Endothelial cell (in vitro differentiated cells): ENCODE results near the gene ST8SIA4. TPM values are rescaled to one million over a fixed set of nuclear protein-coding genes. Genes with fewer than 3 reads are reported as not detected.
A peak's percentile ranks its signal among the peaks of the same experiment; 100 is the strongest.

ENCODE experiments used
- DNase-seq: peaks from one replicate; pipeline ENCODE4 v3.0.0; 2021; ENCODE audit warnings: low spot score
- H3K27ac Mint-ChIP-seq: one replicate; pipeline ENCODE4 v1.8.0; 2021; ENCODE audit warnings: mixed read lengths, inconsistent platforms; ENCODE audit not compliant: unreplicated experiment
- H3K27me3 Mint-ChIP-seq: one replicate; pipeline ENCODE4 v1.8.0; 2021; ENCODE audit warnings: mild to moderate bottlenecking, moderate library complexity, mixed read lengths, inconsistent platforms; ENCODE audit not compliant: unreplicated experiment
- H3K36me3 Mint-ChIP-seq: one replicate; pipeline ENCODE4 v1.8.0; 2021; ENCODE audit warnings: mild to moderate bottlenecking, low read depth, mixed read lengths, inconsistent platforms; ENCODE audit not compliant: unreplicated experiment
- H3K4me1 Mint-ChIP-seq: one replicate; pipeline ENCODE4 v1.8.0; 2021; ENCODE audit warnings: mild to moderate bottlenecking, mixed read lengths, inconsistent platforms; ENCODE audit not compliant: unreplicated experiment
- H3K4me3 Mint-ChIP-seq: one replicate; pipeline ENCODE4 v1.8.0; 2021; ENCODE audit warnings: mild to moderate bottlenecking, mixed read lengths, inconsistent platforms; ENCODE audit not compliant: unreplicated experiment
- H3K9me3 Mint-ChIP-seq: one replicate; pipeline ENCODE4 v1.8.0; 2021; ENCODE audit warnings: mixed read lengths, inconsistent platforms; ENCODE audit not compliant: unreplicated experiment
- total RNA-seq: library from RNA; stranded (reverse); fragmentation: NEBNext Ultra II Directional; extraction: Animal tissue kit (Norgen Biotek cat#: 25700); gene quantifications from one replicate; pipeline ENCODE4 v1.2.1, GENCODE V29; 2021; ENCODE audit not compliant: unreplicated experiment
- TF ChIP-seq, protein P1 (sequence below): fragments of 200-600 bp; sonication (generic); IDR thresholded peaks from one replicate; pipeline ENCODE4 v1.5.0; 2021; ENCODE audit warnings: antibody characterized with exemption; ENCODE audit not compliant: unreplicated experiment

The ST8SIA4 gene
- total RNA-seq, 1 donor from 2014 or later = 30.3 TPM

DNA sequence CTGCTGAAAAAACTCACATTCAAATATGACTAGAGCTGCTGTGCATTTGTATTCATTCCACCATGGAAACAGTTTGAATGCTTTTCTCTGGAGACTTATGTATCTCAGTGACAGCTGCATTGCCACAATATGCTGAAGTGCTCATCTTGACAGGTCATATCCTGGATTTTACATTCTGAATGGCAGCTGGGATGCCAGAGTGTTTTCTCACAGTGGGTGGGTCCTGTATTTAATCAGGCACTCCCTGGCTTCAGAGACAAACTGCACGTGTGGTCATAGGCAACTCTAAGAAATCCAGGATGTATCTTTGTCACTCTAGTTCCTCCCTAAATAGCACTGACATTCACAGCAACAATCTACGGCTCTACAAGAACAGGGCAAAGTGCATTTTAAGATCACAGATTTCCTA is 75.6 kb downstream of the ST8SIA4 start:
- Mint-ChIP-seq H3K4me3 (no peak overlapping the region), H3K9me3 (no peaks in the 10 kb centered on the region), H3K4me1 (peaks cover 10% of the 10 kb centered on the region), H3K27ac (no peak overlapping the region), H3K27me3 (no peaks in the 10 kb centered on the region), H3K36me3 (no peaks in the 10 kb centered on the region)
- TF ChIP-seq, protein P1, sequence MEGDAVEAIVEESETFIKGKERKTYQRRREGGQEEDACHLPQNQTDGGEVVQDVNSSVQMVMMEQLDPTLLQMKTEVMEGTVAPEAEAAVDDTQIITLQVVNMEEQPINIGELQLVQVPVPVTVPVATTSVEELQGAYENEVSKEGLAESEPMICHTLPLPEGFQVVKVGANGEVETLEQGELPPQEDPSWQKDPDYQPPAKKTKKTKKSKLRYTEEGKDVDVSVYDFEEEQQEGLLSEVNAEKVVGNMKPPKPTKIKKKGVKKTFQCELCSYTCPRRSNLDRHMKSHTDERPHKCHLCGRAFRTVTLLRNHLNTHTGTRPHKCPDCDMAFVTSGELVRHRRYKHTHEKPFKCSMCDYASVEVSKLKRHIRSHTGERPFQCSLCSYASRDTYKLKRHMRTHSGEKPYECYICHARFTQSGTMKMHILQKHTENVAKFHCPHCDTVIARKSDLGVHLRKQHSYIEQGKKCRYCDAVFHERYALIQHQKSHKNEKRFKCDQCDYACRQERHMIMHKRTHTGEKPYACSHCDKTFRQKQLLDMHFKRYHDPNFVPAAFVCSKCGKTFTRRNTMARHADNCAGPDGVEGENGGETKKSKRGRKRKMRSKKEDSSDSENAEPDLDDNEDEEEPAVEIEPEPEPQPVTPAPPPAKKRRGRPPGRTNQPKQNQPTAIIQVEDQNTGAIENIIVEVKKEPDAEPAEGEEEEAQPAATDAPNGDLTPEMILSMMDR = no peak
- no peak for DNase-seq

DNA sequence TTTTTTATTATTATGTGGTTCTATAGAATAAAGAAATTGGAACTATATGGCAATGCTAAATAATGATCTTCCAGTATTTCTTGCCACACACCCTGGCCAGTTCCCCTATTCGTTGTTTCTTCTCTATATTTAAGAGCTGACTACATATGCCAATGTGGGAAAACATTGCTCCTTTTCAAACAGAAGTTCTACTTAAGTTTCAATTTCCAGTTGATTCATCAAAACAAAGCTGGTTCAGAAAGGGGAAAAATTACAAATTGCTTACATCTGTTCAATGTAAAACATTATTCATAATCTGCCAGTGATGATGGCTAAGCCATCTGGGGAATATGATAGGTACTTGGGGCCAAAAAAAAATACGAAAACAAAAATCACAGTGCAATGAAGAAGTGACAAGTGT is 76.9 kb downstream of the ST8SIA4 start:
- DNase-seq = no peak
- TF ChIP-seq, protein P1 = no peak
- H3K27me3 Mint-ChIP-seq = no peaks in the 10 kb centered on the region
- no peak overlapping the region for H3K4me3 Mint-ChIP-seq
- H3K36me3 Mint-ChIP-seq = no peaks in the 10 kb centered on the region
- no peaks in the 10 kb centered on the region for H3K9me3 Mint-ChIP-seq
- H3K4me1 Mint-ChIP-seq = peaks cover 10% of the 10 kb centered on the region
- H3K27ac Mint-ChIP-seq = peak overlapping the region; percentile 16

DNA sequence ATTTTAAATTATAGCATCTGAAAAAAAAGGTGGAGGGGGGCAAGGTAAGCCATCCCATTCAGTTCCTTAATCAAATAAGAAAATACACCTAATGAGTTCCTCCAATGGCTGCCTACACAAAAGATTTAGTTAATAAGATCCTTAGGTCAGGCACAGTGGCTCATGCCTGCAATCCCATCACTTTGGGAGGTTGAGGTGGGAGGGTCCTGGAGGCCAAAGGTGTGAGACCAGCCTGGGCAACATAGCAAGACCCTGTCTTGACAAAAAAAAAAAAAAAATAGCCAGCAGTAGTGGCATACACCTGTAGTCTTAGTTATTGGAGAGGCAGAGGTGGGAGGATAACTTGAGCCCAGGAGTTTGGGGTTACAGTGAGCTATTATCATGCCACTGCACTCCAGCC is 78.4 kb downstream of the ST8SIA4 start:
- Mint-ChIP-seq H3K27ac (no peak overlapping the region), H3K9me3 (no peaks in the 10 kb centered on the region), H3K27me3 (no peaks in the 10 kb centered on the region), H3K4me1 (peaks cover 10% of the 10 kb centered on the region), H3K36me3 (no peaks in the 10 kb centered on the region), H3K4me3 (no peak overlapping the region)
- TF ChIP-seq, protein P1 = no peak
- no peak for DNase-seq

DNA sequence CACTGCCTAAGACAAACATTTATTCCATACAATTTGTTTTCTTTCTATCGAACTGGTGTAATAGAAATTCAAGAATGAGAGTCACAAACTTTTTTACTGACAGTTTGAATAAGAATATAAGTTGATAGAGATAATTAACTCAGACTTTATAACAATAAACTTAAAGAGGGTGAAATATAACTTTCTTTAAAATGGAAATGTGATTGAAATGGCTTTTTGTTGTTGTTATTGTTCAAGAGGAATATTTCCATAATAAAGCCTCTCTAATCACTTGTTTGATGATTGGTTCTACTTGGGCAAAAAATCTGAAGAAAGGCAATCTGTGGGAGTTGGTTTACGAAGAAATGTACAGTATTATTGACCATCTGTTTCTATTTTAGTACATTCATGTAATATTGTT is 79.3 kb downstream of the ST8SIA4 start:
- no peak overlapping the region for H3K27ac Mint-ChIP-seq
- no peak overlapping the region for H3K4me3 Mint-ChIP-seq
- H3K27me3 Mint-ChIP-seq = no peaks in the 10 kb centered on the region
- H3K36me3 Mint-ChIP-seq = no peaks in the 10 kb centered on the region
- H3K9me3 Mint-ChIP-seq = no peaks in the 10 kb centered on the region
- no peak for DNase-seq
- TF ChIP-seq, protein P1 = no peak
- peaks cover 8% of the 10 kb centered on the region for H3K4me1 Mint-ChIP-seq

DNA sequence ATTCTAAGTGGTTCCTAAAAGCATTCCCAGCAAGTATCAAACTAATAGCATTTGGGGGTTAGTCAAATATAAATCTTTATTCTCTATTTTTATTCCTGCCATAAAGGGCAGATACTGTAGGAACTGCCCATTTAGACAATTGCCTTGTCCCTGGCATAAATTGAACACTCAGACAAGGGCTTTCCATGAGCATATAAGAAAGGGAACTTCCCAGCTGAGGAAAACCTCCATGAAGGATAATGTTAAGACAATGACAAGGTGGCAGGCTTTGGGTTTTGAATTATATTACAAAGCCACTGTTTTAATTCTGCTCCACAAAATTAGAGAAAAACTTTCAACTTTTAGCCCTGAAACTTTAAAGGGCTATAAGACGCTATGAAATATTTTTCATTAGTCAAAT is 81.3 kb downstream of the ST8SIA4 start:
- Mint-ChIP-seq H3K27ac (no peak overlapping the region), H3K36me3 (no peaks in the 10 kb centered on the region), H3K9me3 (no peaks in the 10 kb centered on the region), H3K4me1 (no peaks in the 10 kb centered on the region), H3K27me3 (no peaks in the 10 kb centered on the region), H3K4me3 (no peak overlapping the region)
- DNase-seq = no peak
- TF ChIP-seq, protein P1 = no peak
